SU-DHL-6 (cell line): ENCODE results near the gene ASTN2.

Experiments
- H2AFZ ChIP-seq: fragments of 200-600 bp; sonication (generic); 2 replicates; pipeline ENCODE4 v1.6.1; 2014; ENCODE audit warnings: low read depth, mild to moderate bottlenecking, moderate library complexity, mixed read lengths, antibody characterized with exemption, low read length; ENCODE audit not compliant: severe bottlenecking
- H3F3A ChIP-seq: fragments of 200-600 bp; shearing (Covaris generic); 2 replicates; pipeline ENCODE4 v1.6.0; 2016; ENCODE audit warnings: antibody characterized with exemption, mild to moderate bottlenecking; ENCODE audit not compliant: insufficient read depth
- H3K27ac ChIP-seq: fragments of 200-600 bp; sonication (generic); 2 replicates; pipeline ENCODE4 v1.5.1; 2016; ENCODE audit warnings: low read depth, mild to moderate bottlenecking, low read length, moderate library complexity, mixed read lengths
- H3K27me3 ChIP-seq: fragments of 200-600 bp; sonication (generic), shearing (Covaris generic); 2 replicates; pipeline ENCODE4 v1.6.0; 2014; ENCODE audit warnings: mild to moderate bottlenecking, low read length
- H3K36me3 ChIP-seq: fragments of 200-600 bp; sonication (generic); 2 replicates; pipeline ENCODE4 v1.6.1; 2014; ENCODE audit warnings: mild to moderate bottlenecking, low read length, mixed read lengths
- H3K4me2 ChIP-seq: fragments of 300-600, 200-600 bp; shearing (Covaris generic), sonication (generic); 2 replicates; pipeline ENCODE4 v1.6.0; 2014; ENCODE audit warnings: low read length, low read depth, mild to moderate bottlenecking; ENCODE audit not compliant: poor library complexity, severe bottlenecking
- H3K4me3 ChIP-seq: fragments of 200-600 bp; sonication (generic); 2 replicates; pipeline ENCODE4 v1.5.1; 2014; ENCODE audit warnings: antibody characterized with exemption, low read length, mild to moderate bottlenecking, mixed read lengths; ENCODE audit not compliant: insufficient read depth, poor library complexity, severe bottlenecking
- H3K79me2 ChIP-seq: fragments of 200-600 bp; sonication (generic); 2 replicates; pipeline ENCODE4 v1.6.1; 2014; ENCODE audit warnings: mild to moderate bottlenecking, low read length, moderate library complexity; ENCODE audit not compliant: insufficient read depth
- H3K9ac ChIP-seq: fragments of 200-600 bp; sonication (generic); 2 replicates; pipeline ENCODE4 v1.7.0; 2014; ENCODE audit warnings: mild to moderate bottlenecking, low read length
- H3K9me2 ChIP-seq: fragments of 200-600 bp; sonication (generic); replicated peaks from 2 replicates; pipeline ENCODE4 v1.6.1; 2014; ENCODE audit warnings: low read length; ENCODE audit not compliant: insufficient read depth
- H3K9me3 ChIP-seq: fragments of 200-600 bp; sonication (generic); 2 replicates; pipeline ENCODE4 v1.6.1; 2014; ENCODE audit warnings: low read length, mixed read lengths; ENCODE audit not compliant: insufficient read depth
- H4K20me1 ChIP-seq: fragments of 200-600 bp; sonication (generic); 2 replicates; pipeline ENCODE4 v1.6.1; 2014; ENCODE audit warnings: low read depth, mild to moderate bottlenecking, antibody characterized with exemption, low read length, moderate library complexity, mixed read lengths
- CTCF ChIP-seq: fragments of 200-600 bp; sonication (generic); IDR thresholded peaks from one replicate; pipeline ENCODE4 v1.5.1; 2017; ENCODE audit warnings: antibody characterized with exemption, mild to moderate bottlenecking, low read length, moderate library complexity; ENCODE audit not compliant: insufficient read depth, poor library complexity, severe bottlenecking
- EZH2phosphoT487 ChIP-seq: fragments of 200-600 bp; sonication (generic), shearing (Covaris generic); conservative IDR thresholded peaks from 2 replicates; pipeline ENCODE4 v1.6.1; 2018; ENCODE audit warnings: mild to moderate bottlenecking, antibody characterized with exemption, low read length, moderate library complexity, mixed read lengths

ASTN2 gene

DNA sequence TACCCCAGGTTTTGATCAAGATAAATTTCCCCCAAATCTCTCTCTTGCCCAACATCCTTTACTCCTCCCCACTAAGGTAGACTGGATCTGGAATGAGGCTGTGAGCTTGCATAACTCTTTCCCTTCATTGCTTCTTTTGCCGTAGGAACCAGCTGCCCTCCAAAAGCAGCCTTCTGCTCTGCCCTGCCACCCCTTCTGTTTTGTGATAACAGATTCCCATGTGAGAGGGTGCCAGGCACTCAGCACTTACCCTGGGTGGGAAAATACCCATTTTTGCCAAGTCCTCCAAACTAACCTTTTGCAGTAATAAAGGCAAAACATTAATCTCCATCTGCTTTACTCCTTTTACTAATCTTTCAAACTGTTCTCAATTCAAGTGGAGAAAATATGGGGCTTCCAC, 182.6 kb downstream of the ASTN2 start:
- no peaks in the 10 kb centered on the region for H3F3A ChIP-seq
- no peak overlapping the region for H3K4me2 ChIP-seq
- H3K4me3 ChIP-seq, result no peak overlapping the region
- H3K9me3 ChIP-seq, result no peaks in the 10 kb centered on the region
- no peaks in the 10 kb centered on the region for H3K27me3 ChIP-seq
- TF ChIP-seq EZH2phosphoT487 (no peak), CTCF (no peak)
- no peak overlapping the region for H3K27ac ChIP-seq
- no peaks in the 10 kb centered on the region for H4K20me1 ChIP-seq
- no peak overlapping the region for H2AFZ ChIP-seq
- H3K9ac ChIP-seq, result no peak overlapping the region
- H3K36me3 ChIP-seq, result no peaks in the 10 kb centered on the region
- H3K79me2 ChIP-seq, result no peaks in the 10 kb centered on the region
- H3K9me2 ChIP-seq, result no peaks in the 10 kb centered on the region

- no peak overlapping the region for H3K27ac ChIP-seq
- no peak overlapping the region for H2AFZ ChIP-seq
- H3K9me2 ChIP-seq, result no peaks in the 10 kb centered on the region
- H3K9ac ChIP-seq, result no peak overlapping the region
- no peaks in the 10 kb centered on the region for H3K27me3 ChIP-seq
- H3K36me3 ChIP-seq, result no peaks in the 10 kb centered on the region
- TF ChIP-seq CTCF (no peak), EZH2phosphoT487 (no peak)
- no peak overlapping the region for H3K4me3 ChIP-seq
- no peaks in the 10 kb centered on the region for H3K9me3 ChIP-seq
- no peaks in the 10 kb centered on the region for H3K79me2 ChIP-seq
- H3K4me2 ChIP-seq, result no peak overlapping the region
- H4K20me1 ChIP-seq, result no peaks in the 10 kb centered on the region
- no peaks in the 10 kb centered on the region for H3F3A ChIP-seq
Observed at GRCh38 chr9:117231012-117231411, 183.8 kb downstream of the ASTN2 start.

DNA sequence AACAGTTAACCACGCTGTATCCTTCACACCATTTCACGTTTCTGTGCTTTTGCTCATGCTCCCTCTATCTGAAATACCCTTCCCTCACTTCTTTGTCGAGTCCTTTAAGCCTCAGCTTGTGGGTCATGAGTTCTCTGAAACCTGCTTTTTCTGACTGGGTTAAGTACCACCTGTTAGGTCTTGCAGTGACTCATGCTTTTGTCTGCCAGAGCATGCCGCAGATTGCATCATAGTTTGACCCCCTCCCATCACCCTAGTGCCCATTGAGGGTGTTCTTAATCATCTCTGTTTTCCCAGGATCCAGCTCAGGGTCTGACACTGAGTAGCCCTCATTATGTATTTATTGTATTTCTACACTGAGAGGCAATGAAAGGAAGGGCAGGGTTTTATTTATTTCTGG, 190.2 kb downstream of the ASTN2 start:
- Histone ChIP-seq H2AFZ (no peak overlapping the region), H3K27me3 (no peaks in the 10 kb centered on the region), H3K9me3 (no peaks in the 10 kb centered on the region), H4K20me1 (no peaks in the 10 kb centered on the region), H3K9ac (no peak overlapping the region), H3K9me2 (no peaks in the 10 kb centered on the region), H3K36me3 (no peaks in the 10 kb centered on the region), H3K4me2 (no peak overlapping the region), H3F3A (no peaks in the 10 kb centered on the region), H3K4me3 (no peak overlapping the region), H3K79me2 (no peaks in the 10 kb centered on the region), H3K27ac (no peak overlapping the region)
- TF ChIP-seq CTCF (no peak), EZH2phosphoT487 (no peak)

GRCh38 chr9:117218951-117219350, 195.9 kb downstream of the ASTN2 start:
- H3K27ac ChIP-seq, result no peak overlapping the region
- H3K36me3 ChIP-seq, result no peaks in the 10 kb centered on the region
- H3K79me2 ChIP-seq, result no peaks in the 10 kb centered on the region
- H3K4me3 ChIP-seq, result no peak overlapping the region
- H4K20me1 ChIP-seq, result no peaks in the 10 kb centered on the region
- H3K27me3 ChIP-seq, result no peaks in the 10 kb centered on the region
- H3K9me3 ChIP-seq, result no peaks in the 10 kb centered on the region
- no peaks in the 10 kb centered on the region for H3K9me2 ChIP-seq
- no peaks in the 10 kb centered on the region for H3F3A ChIP-seq
- no peak overlapping the region for H3K9ac ChIP-seq
- no peak overlapping the region for H3K4me2 ChIP-seq
- no peak for TF ChIP-seq CTCF
- no peak for TF ChIP-seq EZH2phosphoT487
- no peak overlapping the region for H2AFZ ChIP-seq
